NCI-H2196 treated with DMSO at 0.1 percent for 48 hours (cell line): ENCODE results near the gene CASP2.

Experiments used
- DNase-seq: peaks from one replicate; lab custom pipeline; 2025; ENCODE audit not compliant: unreplicated experiment; lab: John Stamatoyannopoulos, UW

Gene CASP2

DNA sequence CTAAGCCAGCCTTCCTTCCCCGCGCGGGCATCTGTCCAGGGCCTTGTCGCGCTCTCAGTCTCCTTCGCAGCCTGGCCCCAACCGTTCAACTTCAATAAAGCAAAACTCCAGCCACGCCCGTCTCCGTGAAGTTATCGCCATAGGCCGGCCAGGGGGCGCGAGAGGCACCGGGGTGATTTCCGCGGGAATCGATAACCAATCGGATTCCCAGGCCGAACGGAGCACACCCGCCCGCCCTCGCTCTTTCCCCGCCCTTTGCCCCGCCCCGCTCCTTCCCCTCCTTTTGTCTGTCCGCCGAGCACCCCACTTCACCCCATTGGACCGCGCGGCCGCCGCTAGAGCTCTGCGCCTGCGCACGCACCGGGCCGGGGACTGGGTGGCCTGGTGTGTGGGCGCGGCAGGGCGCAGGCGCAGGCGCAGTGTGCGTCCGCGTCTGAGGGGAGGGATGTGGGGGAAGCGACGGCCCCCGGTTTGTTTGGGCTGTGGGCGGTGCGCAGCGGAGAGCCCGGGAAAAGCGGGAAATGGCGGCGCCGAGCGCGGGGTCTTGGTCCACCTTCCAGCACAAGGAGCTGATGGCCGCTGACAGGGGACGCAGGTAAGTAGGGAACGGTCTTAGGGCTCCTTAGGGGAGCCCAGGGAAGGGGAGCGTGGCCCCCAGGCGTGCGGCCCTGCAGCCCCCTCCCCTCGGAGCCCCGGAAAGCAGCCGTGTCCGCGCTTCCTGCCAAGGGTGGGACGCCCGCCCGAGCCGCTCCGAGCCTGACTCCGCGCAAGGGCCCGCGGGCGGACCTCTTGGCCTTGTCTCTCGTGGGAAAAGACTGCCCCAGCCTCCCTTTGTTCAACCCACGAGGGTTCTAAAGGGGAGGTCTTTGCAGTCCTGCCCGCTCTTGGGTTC lies at the start of gene CASP2:
TSS of gene CASP2 (plus strand) at position 417 of the 892 bp plus-strand sequence. CDS start at position 522, 105 bp downstream.
- peak; percentile 94 for DNase-seq

DNA sequence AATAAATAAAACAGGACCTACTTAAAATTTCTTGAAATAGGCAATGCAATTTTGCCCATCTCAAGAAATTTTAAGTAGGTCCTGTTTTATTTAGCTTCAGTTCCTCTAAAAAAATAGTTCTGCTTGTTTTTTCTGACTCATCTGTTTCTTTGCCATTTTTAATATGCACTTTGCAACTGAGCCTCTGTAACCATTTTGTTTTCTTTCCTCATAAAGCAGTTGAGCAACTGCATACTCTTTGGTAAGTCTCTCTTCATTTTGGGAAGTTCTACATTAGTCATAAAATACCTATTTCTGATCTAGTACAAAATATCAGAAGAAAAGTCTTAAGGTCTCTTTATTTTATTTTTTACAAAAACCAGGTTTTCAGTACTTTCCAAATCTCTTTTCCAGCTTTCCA lies 48.3 kb upstream of the CASP2 start:
- no peak for DNase-seq

DNA sequence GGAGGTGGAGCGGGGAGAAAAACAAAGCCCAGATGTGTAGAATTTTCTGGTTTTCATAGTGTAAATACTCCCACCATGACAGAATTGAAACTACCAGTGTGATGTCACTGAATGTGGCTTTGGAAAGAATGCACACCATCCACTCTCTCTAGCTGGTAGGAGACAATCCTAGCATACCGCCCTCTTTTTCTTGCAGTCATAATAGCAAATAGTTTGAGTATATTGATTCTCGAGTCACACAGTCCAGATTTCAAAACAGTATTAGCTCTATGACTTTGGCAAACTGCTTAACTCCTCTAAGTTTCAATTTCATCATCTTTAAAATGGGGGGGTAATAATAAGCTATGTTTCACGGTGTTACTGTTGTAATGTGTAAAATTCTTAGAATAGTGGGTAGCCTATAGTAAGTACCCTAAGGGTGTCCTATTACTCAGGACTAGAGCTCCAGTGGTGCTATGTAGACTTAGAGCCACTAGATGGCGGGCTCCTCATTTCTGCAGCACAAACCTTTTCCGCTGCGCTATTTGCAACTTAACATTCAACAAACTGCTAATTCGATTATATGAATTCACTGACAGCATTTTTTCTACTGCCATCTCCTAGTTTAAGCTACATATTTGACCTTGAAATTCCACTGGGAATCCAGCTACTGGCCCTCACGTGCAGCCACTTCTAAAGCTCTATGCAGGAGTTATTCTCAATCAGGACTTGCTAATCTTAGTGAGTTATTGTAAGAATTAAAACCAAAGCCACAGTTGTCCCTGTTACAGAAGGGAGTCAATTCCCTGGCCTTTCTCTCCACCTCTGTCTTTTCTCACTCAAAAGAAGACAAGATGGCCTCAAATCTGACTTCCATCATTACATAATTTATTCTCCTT lies 47.6 kb upstream of the CASP2 start:
- peak; percentile 53 for DNase-seq

DNA sequence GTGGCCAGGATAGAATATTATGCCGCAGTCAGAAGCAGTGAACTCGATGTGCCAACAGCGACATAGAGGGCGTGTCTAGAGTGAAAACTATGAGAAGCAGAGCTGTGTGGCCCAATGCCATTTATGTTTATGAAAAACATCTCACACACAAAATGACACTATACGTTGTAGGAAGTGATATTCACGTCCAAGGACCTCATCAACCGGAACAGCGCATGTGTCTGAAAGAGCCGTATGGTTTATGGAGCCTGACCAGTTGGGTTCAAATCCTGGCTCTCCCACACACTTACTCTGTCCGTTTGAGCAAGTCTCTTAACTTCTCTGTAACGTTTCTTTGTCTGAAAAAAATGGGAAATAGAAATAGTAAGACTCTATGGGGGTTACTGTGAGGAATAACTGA lies 45.8 kb upstream of the CASP2 start:
- no peak for DNase-seq

DNA sequence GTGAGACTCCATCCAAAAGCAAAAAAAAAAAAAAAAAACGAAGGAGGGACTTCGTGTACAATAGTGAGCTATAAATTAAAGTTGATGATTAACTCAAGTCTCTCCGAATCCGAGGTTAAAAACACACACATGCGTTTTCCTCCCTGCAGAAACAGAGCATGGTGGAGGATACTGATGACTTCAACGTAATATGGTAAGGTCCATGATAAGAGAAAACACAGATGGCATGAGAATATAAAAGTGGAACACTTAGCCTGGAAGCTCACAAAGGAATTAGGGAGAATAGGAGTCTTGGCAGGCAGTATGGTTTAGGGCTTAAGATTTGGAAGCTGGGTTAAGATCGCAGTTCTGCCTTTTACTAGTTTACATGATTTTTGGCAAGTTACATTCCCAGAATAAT lies 45.0 kb upstream of the CASP2 start:
- DNase-seq = no peak

DNA sequence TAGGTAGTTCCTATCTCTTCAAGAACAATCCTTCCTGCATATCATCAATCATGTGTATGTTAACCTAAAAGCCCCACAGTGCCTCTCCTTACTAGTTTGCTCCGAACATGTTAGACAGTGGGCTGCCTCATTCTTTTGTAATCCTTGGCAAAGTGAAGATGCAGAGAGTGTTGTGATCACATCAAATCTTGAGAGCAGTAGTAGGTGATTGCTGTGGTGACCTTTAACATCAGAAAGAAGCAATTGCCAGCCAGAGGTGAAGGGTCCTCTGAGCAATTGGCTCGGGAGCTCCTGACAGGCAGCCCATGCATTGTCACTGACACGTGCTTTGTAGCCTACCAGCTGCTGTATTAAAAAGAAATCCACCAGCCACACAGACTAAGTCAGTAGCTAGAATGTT lies 44.5 kb upstream of the CASP2 start:
- DNase-seq = no peak

DNA sequence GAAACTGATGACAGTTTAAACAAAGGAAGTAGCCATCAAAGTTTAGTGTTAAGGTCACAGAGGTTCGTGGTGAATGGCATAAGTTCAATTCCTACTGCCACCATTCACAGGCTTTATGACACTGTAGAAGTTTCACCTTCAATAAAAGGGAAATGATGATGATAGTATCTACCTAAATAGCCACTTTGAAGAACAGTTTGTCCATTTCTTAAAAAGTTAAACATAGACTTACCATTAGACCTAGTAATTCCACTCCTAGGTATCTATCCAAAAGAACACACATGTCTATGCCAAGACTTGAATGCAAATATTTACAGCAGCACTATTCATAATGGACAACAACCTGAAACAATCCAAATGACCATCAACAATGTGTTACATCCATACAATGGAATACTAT lies 43.8 kb upstream of the CASP2 start:
- no peak for DNase-seq

DNA sequence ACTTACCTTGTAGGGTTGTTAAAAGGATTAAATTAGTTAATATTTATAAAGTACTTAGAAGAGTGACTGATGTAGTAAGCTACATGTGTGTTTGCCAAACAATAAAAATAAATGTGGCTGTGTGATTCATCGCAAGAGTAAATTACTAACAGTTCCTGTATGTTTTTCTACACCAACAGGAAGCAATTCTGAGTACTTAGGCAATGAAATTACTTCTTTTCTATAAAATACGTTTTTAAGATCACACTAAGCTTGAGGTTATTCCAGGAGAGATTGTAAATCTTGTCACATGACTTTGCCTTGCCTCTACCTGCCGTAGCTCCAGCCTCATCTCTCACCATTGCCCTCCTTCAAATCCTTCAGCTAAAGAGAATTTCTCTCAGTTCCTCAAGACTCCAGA lies 43.0 kb upstream of the CASP2 start:
- DNase-seq = no peak

DNA sequence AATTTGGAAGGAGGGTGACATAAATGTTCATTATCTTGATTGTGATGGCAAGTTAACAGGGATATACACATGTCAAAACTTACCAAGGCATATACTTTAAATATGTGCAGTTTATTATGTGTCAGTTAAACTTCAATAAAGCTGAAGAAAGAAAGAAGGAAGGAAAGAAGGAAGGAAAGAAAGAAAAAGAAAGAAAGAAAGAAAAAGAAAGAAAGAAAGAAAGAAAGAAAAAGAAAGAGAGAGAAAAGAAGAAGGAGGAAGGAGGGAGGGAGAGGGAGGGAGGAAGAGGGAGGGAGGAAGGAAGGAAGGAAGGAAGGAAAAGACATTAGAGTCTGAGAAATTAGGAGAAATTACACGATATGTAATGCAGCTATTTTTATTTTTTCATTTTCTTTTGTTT lies 40.8 kb upstream of the CASP2 start:
- DNase-seq = no peak

DNA sequence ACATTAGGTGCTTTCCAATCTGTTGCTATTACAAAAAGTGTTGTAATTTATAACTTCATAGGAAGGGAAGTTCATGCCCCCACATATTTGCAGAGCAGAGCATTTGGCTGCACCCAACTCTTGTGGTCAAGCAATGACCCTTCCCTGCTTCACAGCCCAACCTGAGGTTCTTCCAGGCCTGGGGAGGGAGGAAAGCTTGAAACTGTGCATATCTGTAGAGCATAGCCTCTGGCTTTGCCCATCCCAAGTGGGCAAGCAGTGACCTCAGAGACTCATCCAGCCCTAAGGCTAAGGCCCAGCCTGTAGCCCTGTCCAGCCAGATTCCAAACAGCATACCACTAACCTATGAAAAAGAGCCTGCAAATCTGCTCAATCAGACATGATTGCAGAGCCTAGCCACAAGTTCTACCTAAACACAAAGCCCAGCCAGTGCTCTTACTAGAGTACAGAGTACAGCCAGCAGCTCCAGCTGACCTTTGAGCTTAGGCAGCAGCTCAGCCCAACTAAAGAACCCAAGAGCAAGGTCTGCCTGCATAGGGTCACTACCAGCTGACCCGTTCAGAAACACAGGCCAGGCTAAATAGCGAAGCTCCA lies 39.3 kb upstream of the CASP2 start:
- DNase-seq = no peak

DNA sequence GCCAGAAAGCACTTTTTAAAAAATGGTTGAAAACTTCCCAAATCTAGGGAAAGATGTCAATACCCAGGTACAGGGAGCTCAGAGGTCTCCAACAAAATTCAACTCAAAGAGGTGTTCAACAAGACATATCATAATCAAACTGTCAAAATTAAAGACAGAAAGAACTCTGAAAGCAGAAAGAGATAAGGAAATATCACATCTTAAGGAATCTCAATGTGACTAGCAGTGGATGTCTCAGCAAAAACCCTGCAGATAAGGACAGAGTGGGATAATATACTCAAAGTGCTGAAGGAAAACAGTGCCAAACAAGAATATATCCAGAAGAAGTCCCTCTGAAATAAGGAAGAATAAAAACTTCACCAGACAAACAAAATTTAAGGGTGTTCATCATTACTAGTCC lies 38.0 kb upstream of the CASP2 start:
- no peak for DNase-seq

DNA sequence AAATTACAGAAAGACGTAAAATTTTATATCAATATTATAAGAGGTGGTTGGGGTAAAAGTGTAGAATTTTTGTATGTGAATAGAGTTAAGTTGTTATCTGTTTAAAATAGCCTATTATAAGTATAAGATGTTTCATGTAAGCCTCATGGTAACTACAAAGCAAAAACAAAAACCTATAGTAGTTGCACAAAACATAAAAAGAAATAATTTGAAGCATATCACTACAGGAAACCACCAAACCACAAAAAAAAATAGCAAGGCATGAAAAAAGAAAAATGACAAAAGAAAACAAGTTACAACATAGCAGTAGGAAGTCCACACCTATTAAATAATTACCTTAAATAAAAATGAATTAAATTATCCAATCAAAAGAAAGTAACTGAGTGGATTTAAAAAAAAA lies 37.3 kb upstream of the CASP2 start:
- DNase-seq = no peak

DNA sequence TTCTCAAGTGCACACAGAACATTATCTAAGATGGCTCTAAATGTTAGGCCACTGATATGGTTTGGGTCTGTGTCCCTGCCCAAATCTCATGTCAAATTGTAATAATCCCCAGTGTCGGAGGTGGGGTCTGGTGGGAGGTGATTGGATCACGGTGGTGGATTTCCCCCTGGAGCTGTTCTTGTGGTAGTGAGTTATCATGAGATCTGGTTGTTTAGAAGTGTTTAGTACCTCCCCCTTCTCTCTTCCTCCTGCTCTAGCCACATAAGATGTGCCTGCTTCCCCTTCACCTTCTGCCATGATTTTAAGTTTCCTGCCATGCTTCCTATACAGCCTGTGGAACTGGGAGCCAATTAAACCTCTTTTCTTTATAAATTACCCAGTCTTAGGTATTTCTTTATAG lies 36.1 kb upstream of the CASP2 start:
- no peak for DNase-seq

DNA sequence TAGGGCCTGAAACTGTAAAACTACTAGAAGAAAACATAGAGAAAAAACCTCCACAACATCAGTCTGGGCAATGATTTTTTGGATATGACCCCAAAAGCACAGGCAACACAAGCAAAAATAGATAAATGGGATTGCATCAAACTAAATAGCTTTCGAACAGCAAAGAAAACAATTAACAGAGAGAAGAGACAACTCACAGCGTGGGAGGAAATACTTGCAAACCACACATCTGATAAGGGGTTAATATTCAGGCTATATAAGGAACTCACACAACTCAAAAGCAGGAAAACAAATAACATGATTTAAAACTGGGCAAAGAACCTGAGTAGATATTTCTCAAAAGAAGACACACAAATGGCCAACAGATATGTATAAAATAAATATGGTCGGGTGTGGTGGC lies 32.6 kb upstream of the CASP2 start:
- no peak for DNase-seq

DNA sequence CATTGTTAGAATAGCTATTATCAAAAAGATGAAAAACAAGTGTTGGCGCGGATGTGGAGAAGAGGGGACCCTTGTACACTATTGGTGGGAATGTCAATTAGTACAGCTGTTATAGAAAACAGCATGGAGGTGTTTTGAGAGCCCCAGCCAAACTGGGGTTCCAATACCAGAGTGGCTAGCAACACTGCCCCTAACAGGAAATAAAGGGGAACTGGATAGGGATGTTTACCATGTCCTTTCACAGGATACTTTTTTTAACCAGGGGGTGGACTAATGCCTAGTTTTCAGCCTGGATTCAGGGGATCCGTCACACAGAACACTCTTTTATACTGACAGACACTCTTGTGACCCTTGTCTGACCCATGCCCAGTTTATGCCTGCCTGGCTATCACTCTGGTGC lies 31.8 kb upstream of the CASP2 start:
- DNase-seq = no peak

DNA sequence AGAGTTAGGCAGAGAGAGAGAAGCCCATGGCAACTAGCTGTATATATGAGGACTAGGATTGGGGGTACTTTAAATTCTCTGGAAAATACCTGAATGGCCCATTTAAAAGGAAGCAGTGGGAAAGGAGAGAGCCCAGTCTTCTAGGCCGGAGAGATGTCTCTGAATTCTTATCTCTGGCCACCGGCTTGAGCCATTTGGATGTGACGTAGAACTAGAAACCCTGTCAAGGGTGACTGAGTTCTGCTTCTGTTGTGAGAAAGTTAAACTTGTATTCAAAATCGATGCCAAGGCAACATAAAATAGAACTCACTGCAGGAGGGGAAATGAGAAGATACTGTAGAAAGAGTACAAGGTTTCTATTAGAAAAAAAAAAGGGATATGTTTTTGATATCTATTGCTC lies 31.2 kb upstream of the CASP2 start:
- DNase-seq = no peak

DNA sequence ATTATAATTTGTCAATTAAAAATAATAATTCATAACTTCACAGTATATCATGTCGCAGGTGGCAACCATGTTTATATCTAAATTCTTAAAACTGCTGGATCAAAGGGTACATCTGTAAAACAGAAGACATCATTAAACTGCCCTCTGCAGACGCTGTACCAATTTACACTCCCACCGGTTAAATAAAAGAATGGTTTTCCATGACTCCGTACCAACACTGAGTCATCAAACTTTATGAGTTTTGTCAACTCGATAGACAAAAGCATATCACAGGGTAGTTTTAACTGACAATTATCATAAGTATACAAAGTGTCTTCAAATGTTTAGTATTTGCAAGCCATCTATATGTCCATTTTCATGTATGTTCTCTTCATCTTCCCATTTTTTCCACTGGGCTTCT lies 30.6 kb upstream of the CASP2 start:
- no peak for DNase-seq

DNA sequence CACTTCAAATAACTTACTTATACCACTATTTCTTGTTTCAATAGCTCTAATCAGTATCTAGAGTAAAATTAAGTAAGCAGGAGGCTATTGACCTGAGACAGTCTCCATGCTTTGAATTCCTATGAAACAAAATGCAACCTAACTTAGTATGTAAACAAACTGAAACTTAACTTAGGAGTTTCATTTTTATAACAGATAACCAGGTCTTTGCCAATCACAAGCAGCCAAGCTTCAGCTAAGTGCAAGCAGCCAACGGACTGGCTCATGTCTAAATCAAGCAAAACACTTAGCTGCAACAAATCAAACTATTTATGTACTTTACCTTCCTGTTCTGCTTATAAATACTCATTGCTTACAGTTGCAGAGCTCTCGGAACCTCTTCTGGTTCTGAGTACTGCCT lies 29.3 kb upstream of the CASP2 start:
- no peak for DNase-seq

DNA sequence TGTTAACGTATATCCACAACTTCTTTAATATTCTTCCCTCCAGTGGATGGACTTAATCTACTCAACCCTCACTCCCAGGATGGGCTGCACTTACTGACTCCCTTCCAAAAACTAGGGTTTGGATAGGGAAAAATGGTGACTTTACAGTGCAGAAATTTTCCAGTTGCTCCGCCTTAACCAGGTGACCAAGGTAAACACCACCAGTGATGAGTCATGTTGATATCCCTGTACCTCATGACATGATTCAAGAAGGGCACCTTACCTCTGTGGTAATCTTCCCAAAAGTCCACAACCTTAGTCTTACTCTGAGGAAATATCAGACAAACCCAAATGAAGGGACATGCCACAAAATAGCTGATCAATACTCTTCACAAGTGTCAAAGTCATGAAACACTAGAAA lies 28.4 kb upstream of the CASP2 start:
- DNase-seq = no peak

DNA sequence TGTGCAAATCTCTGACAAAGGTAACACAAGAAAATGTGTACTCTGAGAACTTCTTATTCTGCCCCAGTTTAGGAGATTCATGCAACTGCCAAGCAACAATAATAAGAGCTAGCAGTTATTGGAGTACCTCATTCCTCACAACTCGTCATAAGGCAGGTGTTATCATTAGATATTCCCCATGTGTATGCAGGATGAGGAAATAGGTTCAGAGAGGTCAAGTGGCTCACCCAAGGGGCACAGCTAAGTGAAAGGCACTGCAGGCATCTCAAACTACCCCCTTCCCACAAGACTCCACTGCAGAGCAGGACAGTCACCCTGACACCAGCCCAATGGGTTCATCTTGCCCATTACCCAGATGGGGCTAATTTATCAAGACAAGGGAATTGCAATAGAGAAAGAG lies 26.2 kb upstream of the CASP2 start:
- DNase-seq = no peak

DNA sequence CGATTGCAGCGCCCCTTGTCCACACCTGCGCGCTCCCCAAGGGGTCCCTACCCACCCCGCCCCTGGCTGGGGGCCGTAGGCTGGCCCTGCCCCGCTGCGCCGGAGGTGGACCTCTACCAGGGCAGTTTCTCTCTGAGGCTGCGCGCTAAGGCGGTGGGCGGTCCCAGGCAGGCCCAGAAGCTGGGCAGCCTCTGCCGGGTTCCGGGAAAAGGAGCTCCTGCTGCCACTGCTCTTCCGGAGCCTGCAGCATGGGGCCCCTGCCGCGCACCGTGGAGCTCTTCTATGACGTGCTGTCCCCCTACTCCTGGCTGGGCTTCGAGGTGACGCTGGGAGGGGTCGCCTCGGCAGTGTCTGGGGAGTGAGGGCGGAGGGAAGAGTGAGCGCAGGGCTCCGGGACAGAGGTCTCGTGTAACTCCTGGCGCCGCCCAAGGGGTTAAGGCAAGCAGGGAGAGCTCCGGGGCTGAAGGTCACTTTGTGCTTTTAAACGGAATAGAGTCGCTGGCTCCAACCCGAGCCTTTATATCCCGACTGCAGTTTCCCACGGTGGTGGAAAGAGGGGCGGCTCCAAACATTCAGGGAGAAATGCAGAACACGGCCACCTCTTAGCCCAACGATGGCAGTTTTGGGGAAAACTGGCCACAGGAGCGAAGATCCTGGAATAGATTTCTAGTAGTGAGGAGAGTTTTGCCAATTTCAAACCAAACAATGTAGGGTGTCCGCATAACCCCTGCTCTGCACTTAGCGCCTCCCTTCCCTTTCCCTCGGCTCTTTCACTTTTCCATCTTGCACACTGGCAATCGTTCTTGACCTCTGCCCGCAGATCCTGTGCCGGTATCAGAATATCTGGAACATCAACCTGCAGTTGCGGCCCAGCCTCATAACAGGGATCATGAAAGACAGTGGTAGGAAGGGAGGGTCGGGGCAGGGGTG lies 24.6 kb upstream of the CASP2 start, which contains the start of gene GSTK1:
TSS of gene GSTK1 (plus strand) at position 176 of the 930 bp plus-strand sequence. CDS start at position 249, 73 bp downstream.
- DNase-seq = peak; percentile 53
